ENCODE data around the gene ZAR1L.

Gene ZAR1L

GRCh38 chr13:32300920-32301319 lies 14.2 kb downstream of the ZAR1L start:
- DNase-seq = no peak

- no peak for DNase-seq
Observed at GRCh38 chr13:32300406-32300805, 14.8 kb downstream of the ZAR1L start.

GRCh38 chr13:32299893-32300292 lies 15.3 kb downstream of the ZAR1L start:
- DNase-seq = no peak

GRCh38 chr13:32298695-32299094 lies 16.5 kb downstream of the ZAR1L start:
- no peak for DNase-seq

- no peak for DNase-seq
Observed at GRCh38 chr13:32297206-32297605, 18.0 kb downstream of the ZAR1L start.

- no peak for DNase-seq
Observed at GRCh38 chr13:32285633-32285965, 29.6 kb downstream of the ZAR1L start.

- no peak for DNase-seq
Observed at GRCh38 chr13:32284927-32285632, 30.1 kb downstream of the ZAR1L start.

- DNase-seq = no peak
Observed at GRCh38 chr13:32282096-32282711, 33.0 kb downstream of the ZAR1L start.

GRCh38 chr13:32281096-32281495 lies 34.1 kb downstream of the ZAR1L start:
- no peak for DNase-seq

- no peak for DNase-seq
Observed at GRCh38 chr13:32278426-32278825, 36.7 kb downstream of the ZAR1L start.

- DNase-seq = no peak
Observed at GRCh38 chr13:32277839-32278238, 37.3 kb downstream of the ZAR1L start.

- DNase-seq = no peak
Observed at GRCh38 chr13:32272021-32272683, 43.0 kb downstream of the ZAR1L start.

GRCh38 chr13:32267836-32268439 lies 47.2 kb downstream of the ZAR1L start:
- peak; percentile 66 to 70 for DNase-seq

- DNase-seq = no peak
Observed at GRCh38 chr13:32266130-32266529, 49.0 kb downstream of the ZAR1L start.

- DNase-seq = no peak
Observed at GRCh38 chr13:32265726-32266125, 49.4 kb downstream of the ZAR1L start.

GRCh38 chr13:32264407-32264806 lies 50.8 kb downstream of the ZAR1L start:
- no peak for DNase-seq

GRCh38 chr13:32262619-32263018 lies 52.5 kb downstream of the ZAR1L start:
- DNase-seq = no peak

GRCh38 chr13:32262165-32262564 lies 53.0 kb downstream of the ZAR1L start:
- no peak for DNase-seq

- DNase-seq = no peak
Observed at GRCh38 chr13:32261567-32261966, 53.6 kb downstream of the ZAR1L start.

- DNase-seq = no peak
Observed at GRCh38 chr13:32259116-32259515, 56.0 kb downstream of the ZAR1L start.

- no peak for DNase-seq
Observed at GRCh38 chr13:32257649-32258048, 57.5 kb downstream of the ZAR1L start.

- DNase-seq = no peak
Observed at GRCh38 chr13:32256243-32256642, 58.9 kb downstream of the ZAR1L start.

- DNase-seq = no peak
Observed at GRCh38 chr13:32255724-32256109, 59.4 kb downstream of the ZAR1L start.

Data from activated T-cell treated with anti-CD3 and anti-CD28 coated beads, Interleukin-2, amount 50 U/mL, for 48 hours (primary cell).